ENCODE results near the gene GFRA4.

DNA sequence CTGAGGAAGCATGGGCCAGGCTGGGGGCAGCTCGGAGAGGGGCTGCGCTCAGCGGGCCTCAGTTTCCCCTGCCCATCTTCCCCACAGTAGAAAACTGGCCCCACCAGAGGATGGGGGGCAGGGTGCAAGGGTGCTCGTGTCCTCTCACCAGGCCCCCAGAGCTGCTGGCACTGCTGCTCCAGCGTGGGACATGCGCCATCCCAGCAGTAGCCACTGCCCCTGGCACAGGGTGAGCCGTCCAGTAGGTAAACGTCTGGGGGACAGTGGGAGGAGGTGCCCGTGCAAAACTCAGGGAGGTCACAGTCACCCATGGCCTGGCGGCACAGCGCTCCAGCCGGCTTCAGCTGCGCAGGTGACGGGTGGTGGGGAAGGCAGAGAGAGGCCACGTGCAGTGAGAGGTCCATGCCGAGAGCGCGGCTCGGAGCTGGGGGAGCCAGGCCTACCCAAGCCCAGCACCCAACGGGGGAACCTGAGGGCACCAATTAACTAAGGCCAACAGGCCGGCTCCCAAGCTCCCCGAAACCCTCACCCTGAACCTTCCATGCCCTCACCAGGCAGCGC is 8.9 kb upstream of the GFRA4 start:
- TF ChIP-seq, protein P1, sequence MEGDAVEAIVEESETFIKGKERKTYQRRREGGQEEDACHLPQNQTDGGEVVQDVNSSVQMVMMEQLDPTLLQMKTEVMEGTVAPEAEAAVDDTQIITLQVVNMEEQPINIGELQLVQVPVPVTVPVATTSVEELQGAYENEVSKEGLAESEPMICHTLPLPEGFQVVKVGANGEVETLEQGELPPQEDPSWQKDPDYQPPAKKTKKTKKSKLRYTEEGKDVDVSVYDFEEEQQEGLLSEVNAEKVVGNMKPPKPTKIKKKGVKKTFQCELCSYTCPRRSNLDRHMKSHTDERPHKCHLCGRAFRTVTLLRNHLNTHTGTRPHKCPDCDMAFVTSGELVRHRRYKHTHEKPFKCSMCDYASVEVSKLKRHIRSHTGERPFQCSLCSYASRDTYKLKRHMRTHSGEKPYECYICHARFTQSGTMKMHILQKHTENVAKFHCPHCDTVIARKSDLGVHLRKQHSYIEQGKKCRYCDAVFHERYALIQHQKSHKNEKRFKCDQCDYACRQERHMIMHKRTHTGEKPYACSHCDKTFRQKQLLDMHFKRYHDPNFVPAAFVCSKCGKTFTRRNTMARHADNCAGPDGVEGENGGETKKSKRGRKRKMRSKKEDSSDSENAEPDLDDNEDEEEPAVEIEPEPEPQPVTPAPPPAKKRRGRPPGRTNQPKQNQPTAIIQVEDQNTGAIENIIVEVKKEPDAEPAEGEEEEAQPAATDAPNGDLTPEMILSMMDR (conservative IDR thresholded peaks at IDR 0.05 in 1 of 2, IDR thresholded peaks at IDR 0.05 in 1 of 2; ENCODE audit: low read depth in 1 of 2, low read length in 2 of 2): no peak
- no peak for TF ChIP-seq EZH2 (IDR thresholded peaks at IDR 0.05; ENCODE audit: low read length, missing control alignments)

Data from fibroblast of lung (primary cell).